ENCODE measurements around the gene APOL1. TPM values are rescaled to one million over a fixed set of nuclear protein-coding genes. Genes with fewer than 3 reads are reported as not detected.

APOL1 gene
- total and polyA plus RNA-seq, 2 donors (not counting 3 experiments of a cell fraction or from before 2014, with no cell fraction given), result 8.2 to 14.1 TPM

- CTCF ChIA-PET, result no interaction called here
- no peak for FAIRE-seq
- dilution Hi-C loops (cut with MboI; ENCODE audit: extremely low pct_ligation_motif_present, low sequenced_read_pairs), result no loop called here
Observed at GRCh38 chr22:36225333-36225922, 27.5 kb upstream of the APOL1 start.

More at GRCh38 chr22:36225333-36225922, 27.5 kb upstream of the APOL1 start:
- Histone ChIP-seq H3K9ac (replicated peaks; ENCODE audit: extremely low read depth, insufficient read depth, low read length) (no peak overlapping the region), H3K4me2 (ENCODE audit: insufficient read depth, low read length) (no peak overlapping the region), H4K20me1 (replicated peaks; ENCODE audit: control insufficient read depth, extremely low read depth, insufficient read depth, low read length) (no peaks in the 10 kb centered on the region), H3K4me1 (ENCODE audit: control insufficient read depth, extremely low read depth, insufficient read depth, low read length) (peaks cover 1% of the 10 kb centered on the region), H3K9me3 (replicated peaks; ENCODE audit: control insufficient read depth, insufficient read depth, low read length) (no peaks in the 10 kb centered on the region), H3K4me3 (replicated peaks in 1 of 3; ENCODE audit: insufficient read depth in 1 of 3, low read depth in 1 of 3, low read length in 3 of 3) (no peak overlapping the region), H3K27ac (ENCODE audit: insufficient read depth, low read depth, low read length) (no peak overlapping the region), H3K9me1 (replicated peaks; ENCODE audit: control insufficient read depth, extremely low read depth, insufficient read depth, low read length) (no peaks in the 10 kb centered on the region), H3K79me2 (ENCODE audit: control insufficient read depth, insufficient read depth, low read length) (no peaks in the 10 kb centered on the region), H3K36me3 (ENCODE audit: control insufficient read depth in 2 of 2, extremely low read depth in 1 of 2, insufficient read depth in 2 of 2, low read length in 2 of 2) (peaks cover 7 to 13% of the 10 kb centered on the region in 2 experiments), H3K27me3 (ENCODE audit: control insufficient read depth in 2 of 2, insufficient read depth in 2 of 2, low read length in 2 of 2) (no peaks in the 10 kb centered on the region), H2AFZ (ENCODE audit: low read depth, low read length) (no peak overlapping the region)
- intact Hi-C loops (cut with micrococcal nuclease), result no loop called here
- no peak for DNase-seq (ENCODE audit: low read depth, low spot score)
- TF ChIP-seq POLR2A (IDR thresholded peaks at IDR 0.05; ENCODE audit: low read depth, low read length) (no peak), POLR2AphosphoS5 (IDR thresholded peaks at IDR 0.05; ENCODE audit: insufficient read depth, low read depth, low read length) (no peak), FOS (IDR thresholded peaks at IDR 0.05; ENCODE audit: borderline replicate concordance, insufficient read depth, low read length) (no peak), CTCF (IDR thresholded peaks at IDR 0.05; ENCODE audit: extremely low read depth in 1 of 2, insufficient read depth in 1 of 2, low read depth in 1 of 2, low read length in 2 of 2) (no peak)
- POLR2A ChIA-PET, result no interaction called here
- no TSS peak for BruUV-seq (replicated peaks)
